H9 (cell line): Measurements from ENCODE around the gene ABCA13. TPM values are rescaled to one million over a fixed set of nuclear protein-coding genes. Genes with fewer than 3 reads are reported as not detected.

ENCODE experiments used
- DNase-seq: peaks from one replicate; pipeline ENCODE4 v3.0.0-alpha.2; 2017
- H2AFZ ChIP-seq: one replicate; pipeline ENCODE4 v1.6.1; 2013; ENCODE audit warnings: mild to moderate bottlenecking, low read length, control low read depth, moderate library complexity
- H2AK5ac ChIP-seq: 2 replicates; pipeline ENCODE4 v1.6.1; 2013; ENCODE audit warnings: low read length, control low read depth, mixed read lengths; ENCODE audit not compliant: insufficient read length
- H2BK120ac ChIP-seq: one replicate; pipeline ENCODE4 v1.6.1; 2013; ENCODE audit warnings: low read depth, mild to moderate bottlenecking, low read length, control low read depth, inconsistent platforms; ENCODE audit not compliant: poor library complexity, severe bottlenecking
- H2BK12ac ChIP-seq: 2 replicates; pipeline ENCODE4 v1.6.1; 2013; ENCODE audit warnings: low read length, control low read depth, mixed read lengths, low read depth; ENCODE audit not compliant: insufficient read length
- H2BK15ac ChIP-seq: 2 replicates; pipeline ENCODE4 v1.6.1; 2013; ENCODE audit warnings: low read depth, low read length, control low read depth
- H2BK20ac ChIP-seq: one replicate; pipeline ENCODE4 v1.6.1; 2013; ENCODE audit warnings: low read depth, mild to moderate bottlenecking, low read length, control low read depth, inconsistent platforms; ENCODE audit not compliant: poor library complexity, severe bottlenecking
- H2BK5ac ChIP-seq: 2 replicates; pipeline ENCODE4 v1.6.1; 2013; ENCODE audit warnings: low read length, control low read depth, mixed read lengths; ENCODE audit not compliant: insufficient read length
- H3K14ac ChIP-seq: 2 replicates; pipeline ENCODE4 v1.6.1; 2013; ENCODE audit warnings: low read length, control low read depth; ENCODE audit not compliant: insufficient read depth
- H3K18ac ChIP-seq: 2 replicates; pipeline ENCODE4 v1.6.1; 2013; ENCODE audit warnings: low read depth, mild to moderate bottlenecking, mixed read lengths, low read length, control low read depth; ENCODE audit not compliant: insufficient read length
- H3K23ac ChIP-seq: 2 replicates; pipeline ENCODE4 v1.6.1; 2013; ENCODE audit warnings: low read length, control low read depth, mixed read lengths, low read depth; ENCODE audit not compliant: insufficient read length
- H3K23me2 ChIP-seq: 2 replicates; pipeline ENCODE4 v1.6.1; 2013; ENCODE audit warnings: low read depth, mild to moderate bottlenecking, mixed read lengths, low read length, control low read depth; ENCODE audit not compliant: insufficient read length, poor library complexity, severe bottlenecking
- H3K27ac ChIP-seq: 2 replicates; pipeline ENCODE4 v1.5.1; 2013; ENCODE audit warnings: low read length, control low read depth, mixed read lengths, low read depth; ENCODE audit not compliant: insufficient read length
- H3K27me3 ChIP-seq: 2 replicates; pipeline ENCODE4 v1.6.1; 2013; ENCODE audit warnings: low read length, control low read depth, inconsistent platforms; ENCODE audit not compliant: insufficient read depth
- H3K4ac ChIP-seq: 2 replicates; pipeline ENCODE4 v1.6.1; 2013; ENCODE audit warnings: low read depth, mild to moderate bottlenecking, control low read depth, inconsistent platforms, low read length, moderate library complexity
- H3K4me1 ChIP-seq: 2 replicates; pipeline ENCODE4 v1.6.1; 2013; ENCODE audit warnings: low read length, control low read depth, inconsistent platforms; ENCODE audit not compliant: insufficient read depth
- H3K4me2 ChIP-seq: 2 replicates; pipeline ENCODE4 v1.6.1; 2013; ENCODE audit warnings: low read length, control low read depth, mixed read lengths; ENCODE audit not compliant: insufficient read length, insufficient read depth
- H3K56ac ChIP-seq: 2 replicates; pipeline ENCODE4 v1.6.1; 2013; ENCODE audit warnings: low read depth, mild to moderate bottlenecking, mixed read lengths, low read length, control low read depth; ENCODE audit not compliant: insufficient read length
- H3K79me1 ChIP-seq: 2 replicates; pipeline ENCODE4 v1.6.1; 2013; ENCODE audit warnings: low read depth, mild to moderate bottlenecking, moderate library complexity, low read length, control low read depth, inconsistent platforms; ENCODE audit not compliant: insufficient read depth, poor library complexity, severe bottlenecking
- H3K79me2 ChIP-seq: 2 replicates; pipeline ENCODE4 v1.6.1; 2013; ENCODE audit warnings: low read length, control low read depth, inconsistent platforms; ENCODE audit not compliant: insufficient read depth
- H3K9ac ChIP-seq: 2 replicates; pipeline ENCODE4 v1.6.1; 2013; ENCODE audit warnings: low read length, control low read depth, mixed read lengths; ENCODE audit not compliant: insufficient read length; ENCODE audit errors: extremely low read depth
- H3K9me3 ChIP-seq: one replicate; pipeline ENCODE4 v1.6.1; 2013; ENCODE audit warnings: low read depth, low read length, inconsistent platforms; ENCODE audit not compliant: control insufficient read depth
- H3T11ph ChIP-seq: one replicate; pipeline ENCODE4 v1.6.1; 2013; ENCODE audit warnings: mild to moderate bottlenecking, low read length, control low read depth, inconsistent platforms
- H4K20me1 ChIP-seq: one replicate; pipeline ENCODE4 v1.6.1; 2013; ENCODE audit not compliant: control insufficient read depth, insufficient read length, insufficient read depth
- H4K5ac ChIP-seq: 2 replicates; pipeline ENCODE4 v1.6.1; 2013; ENCODE audit warnings: low read depth, mild to moderate bottlenecking, mixed read lengths, low read length, control low read depth; ENCODE audit not compliant: insufficient read length
- H4K8ac ChIP-seq: replicated peaks from 2 replicates; pipeline ENCODE4 v1.6.1; 2013; ENCODE audit warnings: low read length, control low read depth, mixed read lengths, low read depth; ENCODE audit not compliant: insufficient read length
- H4K91ac ChIP-seq: 2 replicates; pipeline ENCODE4 v1.6.1; 2013; ENCODE audit warnings: low read depth, mild to moderate bottlenecking, moderate library complexity, mixed read lengths, low read length, control low read depth; ENCODE audit not compliant: insufficient read length
- H3K27ac Mint-ChIP-seq, 3 experiments: 2 replicates in 2 of 3; 3 replicates in 1 of 3; pipeline ENCODE4 v1.8.0; 2020 to 2021; ENCODE audit warnings: mixed read lengths in 3 of 3, mild to moderate bottlenecking in 1 of 3, moderate library complexity in 1 of 3
- H3K27me3 Mint-ChIP-seq: 2 replicates; pipeline ENCODE4 v1.8.0; 2021; ENCODE audit warnings: low read depth, mild to moderate bottlenecking, moderate library complexity, mixed read lengths
- H3K36me3 Mint-ChIP-seq, 3 experiments: 2 replicates in 2 of 3; 3 replicates in 1 of 3; pipeline ENCODE4 v1.8.0; 2020 to 2021; ENCODE audit warnings: low read depth in 3 of 3, mixed read lengths in 3 of 3; ENCODE audit not compliant: insufficient read depth in 1 of 3
- H3K4me1 Mint-ChIP-seq, 2 experiments: 2 replicates each; pipeline ENCODE4 v1.8.0; 2020; ENCODE audit warnings: mixed read lengths in 2 of 2
- H3K4me3 Mint-ChIP-seq, 2 experiments: 2 replicates in 1 of 2; 3 replicates in 1 of 2; pipeline ENCODE4 v1.8.0; 2020 to 2021; ENCODE audit warnings: mild to moderate bottlenecking in 2 of 2, mixed read lengths in 2 of 2, moderate library complexity in 1 of 2
- H3K9me3 Mint-ChIP-seq, 2 experiments: 2 replicates in 1 of 2; 3 replicates in 1 of 2; pipeline ENCODE4 v1.8.0; 2020; ENCODE audit warnings: mild to moderate bottlenecking in 2 of 2, mixed read lengths in 2 of 2, moderate library complexity in 1 of 2
- WGBS: extraction: QIAGEN DNeasy Blood & Tissue Kit; methylation state at CpG from one replicate; pipeline ENCODE4 v1.1.7; 2013; ENCODE audit warnings: missing lambda C conversion rate, low lambda C conversion rate, mixed read lengths; ENCODE audit not compliant: insufficient read length; ENCODE audit errors: extremely low coverage; 5-methylcytosine and 5-hydroxymethylcytosine counted together
- total RNA-seq: library from RNA; stranded (reverse); gene quantifications from 2 replicates; pipeline ENCODE4 v1.2.1, GENCODE V29; 2021
- TF ChIP-seq, protein P1 (sequence below): fragments of 200-600 bp; sonication (generic); conservative IDR thresholded peaks from 3 replicates; pipeline ENCODE4 v1.8.0; 2021; ENCODE audit warnings: antibody characterized with exemption, mild to moderate bottlenecking

ABCA13 gene
- total RNA-seq, 1 experiment from 2014 or later = 0.11 TPM

DNA sequence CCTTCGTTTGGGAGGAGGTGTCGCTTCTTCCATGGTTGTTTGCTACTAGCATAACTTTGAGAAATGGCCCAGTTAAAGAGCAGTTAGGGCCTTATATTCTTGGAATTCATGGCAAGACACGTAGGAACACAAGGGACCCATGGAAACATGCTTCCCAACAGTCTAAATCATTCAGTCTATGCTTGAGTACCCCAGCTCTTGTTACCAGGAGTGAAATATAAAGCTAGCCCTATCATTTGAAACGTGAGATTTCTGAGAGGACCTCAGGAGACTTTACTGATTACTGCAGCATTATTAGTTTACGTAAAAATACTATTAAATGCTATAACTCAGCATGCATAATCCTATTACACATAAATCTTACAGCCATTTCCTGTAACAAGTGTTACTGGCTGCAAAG, 424.5 kb downstream of the ABCA13 start:
- no peak overlapping the region for H3K4ac ChIP-seq
- no peak overlapping the region for H2AK5ac ChIP-seq
- Mint-ChIP-seq H3K27ac (no peak overlapping the region), H3K36me3 (no peaks in the 10 kb centered on the region), H3K4me3 (no peak overlapping the region), H3K9me3 (no peaks in the 10 kb centered on the region), H3K4me1 (peaks cover 10 to 14% of the 10 kb centered on the region in 2 experiments), H3K27me3 (no peaks in the 10 kb centered on the region)
- no peaks in the 10 kb centered on the region for H3K9me3 ChIP-seq
- no peak overlapping the region for H3K4me2 ChIP-seq
- H3K27ac ChIP-seq = no peak overlapping the region
- TF ChIP-seq, protein P1, sequence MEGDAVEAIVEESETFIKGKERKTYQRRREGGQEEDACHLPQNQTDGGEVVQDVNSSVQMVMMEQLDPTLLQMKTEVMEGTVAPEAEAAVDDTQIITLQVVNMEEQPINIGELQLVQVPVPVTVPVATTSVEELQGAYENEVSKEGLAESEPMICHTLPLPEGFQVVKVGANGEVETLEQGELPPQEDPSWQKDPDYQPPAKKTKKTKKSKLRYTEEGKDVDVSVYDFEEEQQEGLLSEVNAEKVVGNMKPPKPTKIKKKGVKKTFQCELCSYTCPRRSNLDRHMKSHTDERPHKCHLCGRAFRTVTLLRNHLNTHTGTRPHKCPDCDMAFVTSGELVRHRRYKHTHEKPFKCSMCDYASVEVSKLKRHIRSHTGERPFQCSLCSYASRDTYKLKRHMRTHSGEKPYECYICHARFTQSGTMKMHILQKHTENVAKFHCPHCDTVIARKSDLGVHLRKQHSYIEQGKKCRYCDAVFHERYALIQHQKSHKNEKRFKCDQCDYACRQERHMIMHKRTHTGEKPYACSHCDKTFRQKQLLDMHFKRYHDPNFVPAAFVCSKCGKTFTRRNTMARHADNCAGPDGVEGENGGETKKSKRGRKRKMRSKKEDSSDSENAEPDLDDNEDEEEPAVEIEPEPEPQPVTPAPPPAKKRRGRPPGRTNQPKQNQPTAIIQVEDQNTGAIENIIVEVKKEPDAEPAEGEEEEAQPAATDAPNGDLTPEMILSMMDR = no peak
- DNase-seq = no peak
- H3K4me1 ChIP-seq = no peaks in the 10 kb centered on the region
- H4K20me1 ChIP-seq = no peaks in the 10 kb centered on the region
- WGBS = no CpG with 5 or more reads among the region's 5 CpGs
- no peak overlapping the region for H3K9ac ChIP-seq
- H2BK20ac ChIP-seq = no peak overlapping the region
- no peak overlapping the region for H3K18ac ChIP-seq
- no peak overlapping the region for H2BK12ac ChIP-seq
- H3K23ac ChIP-seq = no peak overlapping the region
- no peak overlapping the region for H4K91ac ChIP-seq
- H3K23me2 ChIP-seq = no peaks in the 10 kb centered on the region
- no peak overlapping the region for H2BK120ac ChIP-seq
- H3K79me1 ChIP-seq = no peaks in the 10 kb centered on the region
- H2BK5ac ChIP-seq = no peak overlapping the region
- no peaks in the 10 kb centered on the region for H3K79me2 ChIP-seq
- no peak overlapping the region for H3T11ph ChIP-seq
- H2BK15ac ChIP-seq = no peak overlapping the region
- no peak overlapping the region for H2AFZ ChIP-seq
- H4K8ac ChIP-seq = no peak overlapping the region
- no peaks in the 10 kb centered on the region for H3K27me3 ChIP-seq
- no peak overlapping the region for H4K5ac ChIP-seq
- H3K56ac ChIP-seq = no peak overlapping the region
- H3K14ac ChIP-seq = no peak overlapping the region
